Endothelial cell of umbilical vein (primary cell): ENCODE results near the gene EPN1. TPM values are rescaled to one million over a fixed set of nuclear protein-coding genes. Genes with fewer than 3 reads are reported as not detected.

Experiments
- BruUV-seq: library from RNA; stranded (reverse); fragments of 400-500 nt; replicated peaks from 2 replicates; lab custom pipeline; 2021; lab: Mats Ljungman, UMichigan
- CTCF ChIA-PET: fragments of 300-600, 350-600 bp; sonication (Branson Sonifier 250); formaldehyde crosslinking; loops from one replicate; lab custom pipeline; 2021; ENCODE audit warnings: antibody characterized with exemption, inconsistent platforms; lab: Charles Lee
- POLR2A ChIA-PET: fragments of 300-600, 350-600 bp; sonication (Branson Sonifier 250); formaldehyde crosslinking; loops from one replicate; lab custom pipeline; 2021; ENCODE audit warnings: antibody characterized with exemption, inconsistent platforms; lab: Charles Lee
- DNase-seq: peaks from one replicate; pipeline ENCODE4 v3.0.0-alpha.2; 2011; ENCODE audit warnings: low read depth, low spot score
- FAIRE-seq: peaks from 2 replicates; lab custom pipeline; 2011; peaks lifted over from hg19 to GRCh38; lab: Jason Lieb, UNC
- H2AFZ ChIP-seq: 2 replicates; pipeline ENCODE4 v1.6.0; 2012; ENCODE audit warnings: low read depth, low read length, control low read depth, inconsistent platforms
- H3K27ac ChIP-seq: 2 replicates; pipeline ENCODE4 v1.5.1; 2011; ENCODE audit warnings: low read depth, mild to moderate bottlenecking, control low read depth, low read length, moderate library complexity; ENCODE audit not compliant: insufficient read depth
- H3K27me3 ChIP-seq, 2 experiments: 2 replicates each; pipeline versions ENCODE4 v1.6.0 to v1.6.1; 2011; ENCODE audit warnings: low read length in 2 of 2, mixed read lengths in 1 of 2; ENCODE audit not compliant: control insufficient read depth in 2 of 2, insufficient read depth in 2 of 2
- H3K36me3 ChIP-seq, 2 experiments: 2 replicates in 1 of 2; 3 replicates in 1 of 2; pipeline ENCODE4 v1.5.1; 2011; ENCODE audit warnings: low read length in 2 of 2, mild to moderate bottlenecking in 1 of 2, moderate library complexity in 1 of 2; ENCODE audit not compliant: control insufficient read depth in 2 of 2, insufficient read depth in 2 of 2; ENCODE audit errors: extremely low read depth in 1 of 2
- H3K4me1 ChIP-seq: 3 replicates; pipeline ENCODE4 v1.5.1; 2011; ENCODE audit warnings: mild to moderate bottlenecking, low read length; ENCODE audit not compliant: control insufficient read depth, insufficient read depth; ENCODE audit errors: extremely low read depth
- H3K4me2 ChIP-seq: 2 replicates; pipeline ENCODE4 v1.6.1; 2011; ENCODE audit warnings: low read length, control low read depth, mixed read lengths; ENCODE audit not compliant: insufficient read depth
- H3K4me3 ChIP-seq, 3 experiments: fragments of 200-600 bp in 1 of 3; sonication (generic), shearing (Covaris generic) in 1 of 3; replicated peaks in 1 of 3; 2 replicates each; pipeline ENCODE4 v1.5.1; 2011 to 2016; ENCODE audit warnings: control low read depth in 3 of 3, low read length in 3 of 3, mild to moderate bottlenecking in 2 of 3, inconsistent platforms in 1 of 3, low read depth in 1 of 3, moderate library complexity in 1 of 3; ENCODE audit not compliant: insufficient read depth in 1 of 3
- H3K79me2 ChIP-seq: 2 replicates; pipeline ENCODE4 v1.6.0; 2012; ENCODE audit warnings: low read length, inconsistent platforms; ENCODE audit not compliant: control insufficient read depth, insufficient read depth
- H3K9ac ChIP-seq: replicated peaks from 2 replicates; pipeline ENCODE3; 2011; ENCODE audit warnings: low read length, control low read depth; ENCODE audit not compliant: insufficient read depth; ENCODE audit errors: extremely low read depth
- H3K9me1 ChIP-seq: replicated peaks from 3 replicates; pipeline ENCODE4 v1.6.0; 2011; ENCODE audit warnings: mild to moderate bottlenecking, low read length; ENCODE audit not compliant: control insufficient read depth, insufficient read depth; ENCODE audit errors: extremely low read depth
- H3K9me3 ChIP-seq: replicated peaks from 2 replicates; pipeline ENCODE4 v1.5.1; 2012; ENCODE audit warnings: low read length, inconsistent platforms; ENCODE audit not compliant: control insufficient read depth, insufficient read depth
- H4K20me1 ChIP-seq: replicated peaks from 2 replicates; pipeline ENCODE3; 2011; ENCODE audit warnings: mild to moderate bottlenecking, low read length; ENCODE audit not compliant: control insufficient read depth, insufficient read depth; ENCODE audit errors: extremely low read depth
- EZH2 ChIP-seq: IDR thresholded peaks from 2 replicates; pipeline ENCODE4 v1.6.1; 2012; ENCODE audit warnings: borderline replicate concordance, low read depth, mild to moderate bottlenecking, moderate library complexity, low read length, inconsistent platforms; ENCODE audit not compliant: severe bottlenecking
- FOS ChIP-seq: IDR thresholded peaks from 2 replicates; pipeline ENCODE4 v1.6.1; 2011; ENCODE audit warnings: mild to moderate bottlenecking, low read length, moderate library complexity, borderline replicate concordance; ENCODE audit not compliant: insufficient read depth
- GATA2 ChIP-seq: IDR thresholded peaks from 2 replicates; pipeline ENCODE4 v1.7.0; 2011; ENCODE audit warnings: low read depth, mild to moderate bottlenecking, moderate library complexity, mixed read lengths, low read length; ENCODE audit not compliant: insufficient read length, insufficient read depth
- JUN ChIP-seq: IDR thresholded peaks from 2 replicates; pipeline ENCODE4 v1.6.1; 2011; ENCODE audit warnings: borderline replicate concordance, low read depth; ENCODE audit not compliant: insufficient read length, insufficient read depth
- MYC ChIP-seq: IDR thresholded peaks from one replicate; pipeline ENCODE4 v1.6.1; 2011; ENCODE audit warnings: mild to moderate bottlenecking, low read depth, low read length
- POLR2A ChIP-seq: IDR thresholded peaks from 2 replicates; pipeline ENCODE4 v1.6.1; 2012; ENCODE audit warnings: low read depth, mild to moderate bottlenecking, control low read depth, low read length
- POLR2AphosphoS5 ChIP-seq: IDR thresholded peaks from 2 replicates; pipeline ENCODE4 v1.6.1; 2012; ENCODE audit warnings: low read depth, mild to moderate bottlenecking, control low read depth, low read length, moderate library complexity; ENCODE audit not compliant: insufficient read depth
- dilution Hi-C: fragments of 300-500 bp; cut with MboI; formaldehyde crosslinking; loops from one replicate; pipeline ENCODE4 v1.15.0; 2019; ENCODE audit warnings: low sequenced_read_pairs; ENCODE audit not compliant: extremely low pct_ligation_motif_present
- intact Hi-C: fragments of 100-400 bp; cut with micrococcal nuclease; formaldehyde crosslinking; loops from one replicate; pipeline ENCODE4 v1.10.0; 2022
- polyA plus RNA-seq, 4 experiments: library from polyadenylated mRNA; depleted of rRNA in 3 of 4; stranded (reverse) in 3 of 4; unstranded in 1 of 4; fragments of >200 nt; gene quantifications; 2 replicates each; pipeline versions ENCODE4 v1.2.1 to v1.2.3, GENCODE V29; 2011 to 2012; ENCODE audit warnings: missing spikeins in 1 of 4
- total RNA-seq: library from RNA; stranded (reverse); gene quantifications from 2 replicates; pipeline ENCODE4 v1.2.3, GENCODE V29; 2021
- TF ChIP-seq, protein P1 (sequence below): IDR thresholded peaks from 2 replicates; pipeline ENCODE4 v1.6.1; 2011; ENCODE audit not compliant: insufficient read depth, insufficient read length
- TF ChIP-seq, protein P2 (sequence below), 2 donors: IDR thresholded peaks; 1 replicate in 1 of 2; 2 replicates in 1 of 2; pipeline ENCODE4 v1.5.1; 2011; ENCODE audit warnings: low read length in 2 of 2, mild to moderate bottlenecking in 2 of 2, moderate library complexity in 2 of 2, control low read depth in 1 of 2, inconsistent platforms in 1 of 2, low read depth in 1 of 2; ENCODE audit not compliant: insufficient read depth in 1 of 2; ENCODE audit errors: extremely low read depth in 1 of 2

Gene EPN1
- total and polyA plus RNA-seq, 2 donors (not counting 3 experiments of a cell fraction or from before 2014, with no cell fraction given), result 87.2 to 138 TPM

DNA sequence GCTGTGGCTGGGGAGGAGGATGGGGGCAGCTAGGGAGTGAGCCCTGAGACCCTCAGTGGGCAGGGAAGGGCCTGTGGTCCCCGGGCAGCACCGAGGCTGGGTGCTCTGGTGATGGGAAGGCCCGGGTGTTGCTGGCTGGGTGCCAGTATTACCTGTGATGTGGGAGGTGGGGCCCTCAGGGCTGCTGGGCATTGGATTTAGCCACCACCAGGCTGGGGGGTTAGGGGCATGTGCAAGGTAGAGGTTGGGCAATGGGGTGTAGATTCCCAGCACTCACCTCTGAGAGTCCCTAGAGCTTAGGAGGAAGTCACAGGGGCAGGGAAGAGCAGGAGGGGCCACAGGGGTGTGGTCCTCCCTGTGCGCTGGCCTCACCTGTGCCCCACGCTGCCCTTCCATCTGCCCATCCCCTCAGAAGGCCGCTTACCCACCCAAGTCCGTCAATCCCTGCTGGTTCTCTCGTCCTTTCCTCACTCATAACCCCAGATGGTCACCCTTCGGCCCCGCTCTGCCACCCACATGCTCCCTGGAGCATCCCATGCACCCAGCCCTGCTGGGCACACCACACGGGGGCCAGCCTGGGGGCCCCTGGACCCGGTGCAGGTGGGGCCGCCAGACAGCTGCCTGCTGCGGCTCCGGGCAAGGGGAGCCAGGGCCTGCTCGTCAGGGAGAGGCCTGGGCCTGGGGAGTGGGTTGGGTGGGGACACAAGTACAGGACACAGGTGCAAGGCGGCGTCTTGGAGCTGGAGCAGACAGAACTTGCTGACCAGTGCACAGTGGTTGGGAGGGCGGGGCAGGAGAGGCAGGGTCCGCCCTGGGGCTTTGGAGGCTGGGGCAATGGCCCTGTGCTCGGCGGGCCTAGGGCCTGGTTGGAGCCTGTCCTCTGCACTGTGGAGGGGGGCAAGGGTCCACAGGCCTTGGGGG is 12.5 kb downstream of the EPN1 start:
- POLR2A ChIA-PET, result no interaction called here

DNA sequence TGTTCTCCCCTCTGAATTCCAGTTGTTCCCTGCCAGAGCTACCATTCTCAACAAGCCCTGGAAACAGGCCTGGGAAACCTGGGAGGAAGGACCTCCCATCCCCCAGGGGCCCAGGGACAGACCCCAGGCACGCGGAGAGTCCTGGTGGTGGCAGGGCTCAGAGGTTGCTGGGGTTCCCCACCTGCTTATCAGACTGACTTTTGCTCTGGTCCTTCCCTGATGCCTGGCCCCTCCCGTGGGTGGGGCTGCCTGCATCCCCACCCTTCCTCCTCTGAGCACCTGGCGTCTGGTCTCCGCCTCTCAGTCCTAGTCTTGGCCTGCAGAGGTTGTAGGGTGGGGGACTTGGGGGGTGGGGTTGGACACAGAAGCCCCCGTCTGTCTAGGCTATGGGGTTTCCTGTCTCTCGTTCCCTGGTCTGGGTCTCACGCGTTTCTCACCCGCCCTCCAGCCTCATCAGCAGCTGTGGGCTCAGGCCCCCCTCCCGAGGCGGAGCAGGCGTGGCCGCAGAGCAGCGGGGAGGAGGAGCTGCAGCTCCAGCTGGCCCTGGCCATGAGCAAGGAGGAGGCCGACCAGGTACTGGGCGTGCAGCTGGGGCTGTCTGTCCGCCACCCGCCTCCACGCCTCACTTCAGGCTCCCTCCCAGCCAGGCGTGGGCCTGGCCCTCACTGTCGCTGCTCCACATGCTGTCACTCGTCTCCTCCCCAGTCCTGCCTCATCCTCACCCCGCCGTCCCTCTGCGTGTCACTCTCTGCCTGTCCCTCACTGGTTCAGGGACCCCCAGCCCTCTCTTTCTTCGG is 13.6 kb downstream of the EPN1 start:
- no peak for FAIRE-seq
- BruUV-seq, result no TSS peak

More for the DNA sequence above, 12.5 kb downstream of the EPN1 start:
- no peaks in the 10 kb centered on the region for H3K4me1 ChIP-seq
- no peaks in the 10 kb centered on the region for H4K20me1 ChIP-seq
- H3K4me2 ChIP-seq, result no peak overlapping the region
- peaks cover 29% of the 10 kb centered on the region for H3K79me2 ChIP-seq
- H3K9me3 ChIP-seq, result no peaks in the 10 kb centered on the region
- H3K4me3 ChIP-seq, result no peak overlapping the region
- no peak for TF ChIP-seq FOS
- FAIRE-seq (no peak), DNase-seq (no peak)
- BruUV-seq, result no TSS peak
- dilution Hi-C loops (no loop called here), intact Hi-C loops (no loop called here)
- H3K27ac ChIP-seq, result no peak overlapping the region
- H3K9ac ChIP-seq, result no peak overlapping the region
- no peaks in the 10 kb centered on the region for H3K9me1 ChIP-seq
- peaks cover 3 to 54% of the 10 kb centered on the region in 2 experiments for H3K36me3 ChIP-seq
- no peak overlapping the region for H2AFZ ChIP-seq
- H3K27me3 ChIP-seq, result no peaks in the 10 kb centered on the region
- CTCF ChIA-PET, result interaction anchor here (1.0 kb wide), 1 partner anchor 16 kb away, joined by 3 read pairs; no protein-coding TSS in a partner anchor

More for the DNA sequence above, 13.6 kb downstream of the EPN1 start:
- Histone ChIP-seq H3K4me2 (no peak overlapping the region), H3K9ac (no peak overlapping the region), H3K36me3 (peaks cover 4 to 57% of the 10 kb centered on the region in 2 experiments), H4K20me1 (no peaks in the 10 kb centered on the region), H2AFZ (no peak overlapping the region), H3K9me1 (no peaks in the 10 kb centered on the region), H3K4me3 (no peak overlapping the region), H3K27me3 (no peaks in the 10 kb centered on the region), H3K9me3 (no peaks in the 10 kb centered on the region), H3K79me2 (peaks cover 25% of the 10 kb centered on the region), H3K4me1 (no peaks in the 10 kb centered on the region), H3K27ac (no peak overlapping the region)
- dilution Hi-C loops, result no loop called here
- DNase-seq, result no peak
- intact Hi-C loops, result no loop called here
- TF ChIP-seq, protein P1, sequence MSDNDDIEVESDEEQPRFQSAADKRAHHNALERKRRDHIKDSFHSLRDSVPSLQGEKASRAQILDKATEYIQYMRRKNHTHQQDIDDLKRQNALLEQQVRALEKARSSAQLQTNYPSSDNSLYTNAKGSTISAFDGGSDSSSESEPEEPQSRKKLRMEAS, result no peak
- TF ChIP-seq POLR2AphosphoS5 (no peak), FOS (no peak), MYC (no peak), EZH2 (no peak), POLR2A (no peak), GATA2 (no peak), JUN (no peak)
- TF ChIP-seq, protein P2, sequence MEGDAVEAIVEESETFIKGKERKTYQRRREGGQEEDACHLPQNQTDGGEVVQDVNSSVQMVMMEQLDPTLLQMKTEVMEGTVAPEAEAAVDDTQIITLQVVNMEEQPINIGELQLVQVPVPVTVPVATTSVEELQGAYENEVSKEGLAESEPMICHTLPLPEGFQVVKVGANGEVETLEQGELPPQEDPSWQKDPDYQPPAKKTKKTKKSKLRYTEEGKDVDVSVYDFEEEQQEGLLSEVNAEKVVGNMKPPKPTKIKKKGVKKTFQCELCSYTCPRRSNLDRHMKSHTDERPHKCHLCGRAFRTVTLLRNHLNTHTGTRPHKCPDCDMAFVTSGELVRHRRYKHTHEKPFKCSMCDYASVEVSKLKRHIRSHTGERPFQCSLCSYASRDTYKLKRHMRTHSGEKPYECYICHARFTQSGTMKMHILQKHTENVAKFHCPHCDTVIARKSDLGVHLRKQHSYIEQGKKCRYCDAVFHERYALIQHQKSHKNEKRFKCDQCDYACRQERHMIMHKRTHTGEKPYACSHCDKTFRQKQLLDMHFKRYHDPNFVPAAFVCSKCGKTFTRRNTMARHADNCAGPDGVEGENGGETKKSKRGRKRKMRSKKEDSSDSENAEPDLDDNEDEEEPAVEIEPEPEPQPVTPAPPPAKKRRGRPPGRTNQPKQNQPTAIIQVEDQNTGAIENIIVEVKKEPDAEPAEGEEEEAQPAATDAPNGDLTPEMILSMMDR (IDR thresholded peaks at IDR 0.05; ENCODE audit: extremely low read depth in 1 of 2, insufficient read depth in 1 of 2, low read depth in 1 of 2, low read length in 2 of 2), result no peak
- ChIA-PET POLR2A (no interaction called here), CTCF (interaction anchor here (1.0 kb wide), 1 partner anchor 17 kb away, joined by 3 read pairs; no protein-coding TSS in a partner anchor)
